Measurements from ENCODE around the gene NTN5. TPM values are rescaled to one million over a fixed set of nuclear protein-coding genes. Genes with fewer than 3 reads are reported as not detected.

NTN5 gene
- total and polyA plus RNA-seq, 11 donors, result 0.11 to 0.42 (median 0.16) TPM; not detected in 7

- DNase-seq (no peak), ATAC-seq (no peak)
- Histone ChIP-seq H3K27me3 (peaks cover 0 to 6% (median 0%) of the 10 kb centered on the region in 9 donors), H3K4me1 (peaks cover 11 to 38% (median 26%) of the 10 kb centered on the region in 12 donors), H3K27ac (no peak overlapping the region), H3K4me3 (no peak overlapping the region), H3K9me3 (no peaks in the 10 kb centered on the region), H3K36me3 (peaks cover 2 to 36% (median 27%) of the 10 kb centered on the region in 9 donors)
- no peak for TF ChIP-seq CTCF (IDR thresholded peaks at IDR 0.05)
- TF ChIP-seq POLR2A (IDR thresholded peaks at IDR 0.05), result no peak
- WGBS, 4 donors, result 82 to 90% (median 86%) methylated on average over 7 to 16 of the region's 16 CpGs
- intact Hi-C loops (cut with DNase I), result loop anchor here in 1 of 10 donors (10.0 kb wide), 1 partner anchor 231 kb away; no protein-coding TSS in a partner anchor
Observed at GRCh38 chr19:48616041-48616436, 56.8 kb downstream of the NTN5 start.

DNA sequence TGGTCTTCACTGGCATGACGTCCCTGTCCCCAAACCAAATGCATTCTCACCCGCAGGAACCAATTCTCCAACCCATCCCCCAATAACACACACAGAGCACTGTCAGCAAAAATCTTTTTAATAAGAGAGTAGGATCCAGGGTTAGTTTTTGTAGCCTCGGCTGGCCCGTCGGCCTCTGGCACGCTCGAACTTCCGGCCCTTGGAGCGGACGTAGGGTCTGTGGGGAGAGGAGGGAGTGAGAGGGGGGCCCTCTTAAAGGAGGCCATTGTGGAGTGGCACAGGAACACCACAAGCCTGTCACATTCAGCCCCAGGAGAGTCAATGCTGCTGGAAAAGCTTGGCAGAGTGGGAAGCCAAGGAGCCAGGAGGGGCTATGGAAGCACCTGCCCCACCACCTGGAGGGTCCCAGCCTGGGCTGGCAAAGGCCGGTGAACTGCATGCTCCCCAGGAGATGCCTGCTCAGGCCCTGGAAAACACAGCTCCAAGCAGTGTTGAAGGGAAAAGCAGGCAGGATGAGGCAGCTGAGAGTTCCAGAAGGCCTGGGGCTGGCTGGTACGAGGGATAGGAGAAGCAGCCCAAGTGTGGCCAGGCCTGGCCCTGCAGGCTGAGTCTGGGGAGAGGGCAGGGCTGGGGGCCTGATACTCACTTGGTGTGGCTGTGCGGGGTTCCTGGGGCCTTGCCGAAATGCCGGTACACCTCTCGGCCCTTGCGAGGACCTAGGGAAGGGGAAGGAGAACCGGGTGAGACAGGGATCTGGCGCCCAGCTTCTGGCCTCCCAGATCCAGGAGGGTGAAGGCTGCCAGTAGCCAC, 57.4 kb downstream of the NTN5 start:
- H3K4me3 ChIP-seq, result no peak overlapping the region
- peaks cover 11 to 35% (median 25%) of the 10 kb centered on the region in 12 donors for H3K4me1 ChIP-seq
- H3K27me3 ChIP-seq, result peaks cover 0 to 6% (median 0%) of the 10 kb centered on the region in 9 donors
- TF ChIP-seq CTCF (IDR thresholded peaks at IDR 0.05) (no peak), POLR2A (IDR thresholded peaks at IDR 0.05) (no peak)
- WGBS, 4 donors, result 65 to 77% (median 72%) methylated on average over 8 to 19 of the region's 19 CpGs
- DNase-seq, result no peak
- H3K27ac ChIP-seq, result no peak overlapping the region
- no peak for ATAC-seq
- peaks cover 2 to 32% (median 27%) of the 10 kb centered on the region in 9 donors for H3K36me3 ChIP-seq
- H3K9me3 ChIP-seq, result no peaks in the 10 kb centered on the region
- intact Hi-C loops (cut with DNase I), result loop anchor here in 1 of 10 donors (10.0 kb wide), 1 partner anchor 231 kb away; no protein-coding TSS in a partner anchor

- DNase-seq, result no peak
Observed at GRCh38 chr19:48614436-48615230, 58.2 kb downstream of the NTN5 start, which contains the start of gene FAM83E. TSS of gene FAM83E (minus strand) at chr19:48615076. CDS start at chr19:48613372, 1,704 bp downstream.

More at GRCh38 chr19:48614436-48615230, 58.2 kb downstream of the NTN5 start, which contains the start of gene FAM83E:
- peaks cover 0 to 6% (median 0%) of the 10 kb centered on the region in 9 donors for H3K27me3 ChIP-seq
- H3K9me3 ChIP-seq, result no peaks in the 10 kb centered on the region
- H3K4me3 ChIP-seq, result no peak within 1 kb of the TSS
- ATAC-seq, result no peak
- H3K27ac ChIP-seq, result no peak within 1 kb of the TSS
- intact Hi-C loops (cut with DNase I), result loop anchor here in 1 of 10 donors (10.0 kb wide), 1 partner anchor 230 kb away; no protein-coding TSS in a partner anchor
- peaks cover 2 to 32% (median 27%) of the 10 kb centered on the region in 9 donors for H3K36me3 ChIP-seq
- H3K4me1 ChIP-seq, result peaks cover 11 to 32% (median 18%) of the 10 kb centered on the region in 12 donors
- WGBS, 4 donors, result 63 to 66% (median 64%) methylated on average over 15 to 31 of the region's 31 CpGs
- TF ChIP-seq CTCF (IDR thresholded peaks at IDR 0.05) (no peak), POLR2A (IDR thresholded peaks at IDR 0.05) (no peak)

All from heart left ventricle (tissue), 16 donors.